Neural progenitor cell (in vitro differentiated cells): ENCODE measurements around the gene TSR1.

ENCODE experiments used
- CTCF ChIP-seq: fragments of 200-600 bp; sonication (generic); IDR thresholded peaks from 2 replicates; pipeline ENCODE4 v1.5.1; 2017; ENCODE audit warnings: antibody characterized with exemption, mild to moderate bottlenecking
- EZH2 ChIP-seq: fragments of 200-600 bp; sonication (generic); IDR thresholded peaks from 2 replicates; pipeline ENCODE4 v1.6.1; 2017; ENCODE audit warnings: antibody characterized with exemption, mild to moderate bottlenecking, moderate library complexity
- EZH2phosphoT487 ChIP-seq: fragments of 200-600 bp; sonication (generic); IDR thresholded peaks from 2 replicates; pipeline ENCODE4 v1.6.1; 2017; ENCODE audit warnings: antibody characterized with exemption

GRCh38 chr17:2346475-2346874, 10.2 kb upstream of the TSR1 start:
- TF ChIP-seq CTCF (no peak), EZH2 (no peak), EZH2phosphoT487 (no peak)
